Skeletal muscle cell (primary cell): ENCODE data around the gene SLC25A18.
A peak's percentile ranks its signal among the peaks of the same experiment; 100 is the strongest.

Source experiments
- DNase-seq: peaks from one replicate; pipeline ENCODE4 v3.0.0-alpha.2; 2010; ENCODE audit warnings: low read depth
- H3K4me3 ChIP-seq: 2 replicates; pipeline ENCODE4 v1.5.1; 2011; ENCODE audit warnings: low read depth, mild to moderate bottlenecking, control low read depth, low read length, moderate library complexity

SLC25A18 gene

DNA sequence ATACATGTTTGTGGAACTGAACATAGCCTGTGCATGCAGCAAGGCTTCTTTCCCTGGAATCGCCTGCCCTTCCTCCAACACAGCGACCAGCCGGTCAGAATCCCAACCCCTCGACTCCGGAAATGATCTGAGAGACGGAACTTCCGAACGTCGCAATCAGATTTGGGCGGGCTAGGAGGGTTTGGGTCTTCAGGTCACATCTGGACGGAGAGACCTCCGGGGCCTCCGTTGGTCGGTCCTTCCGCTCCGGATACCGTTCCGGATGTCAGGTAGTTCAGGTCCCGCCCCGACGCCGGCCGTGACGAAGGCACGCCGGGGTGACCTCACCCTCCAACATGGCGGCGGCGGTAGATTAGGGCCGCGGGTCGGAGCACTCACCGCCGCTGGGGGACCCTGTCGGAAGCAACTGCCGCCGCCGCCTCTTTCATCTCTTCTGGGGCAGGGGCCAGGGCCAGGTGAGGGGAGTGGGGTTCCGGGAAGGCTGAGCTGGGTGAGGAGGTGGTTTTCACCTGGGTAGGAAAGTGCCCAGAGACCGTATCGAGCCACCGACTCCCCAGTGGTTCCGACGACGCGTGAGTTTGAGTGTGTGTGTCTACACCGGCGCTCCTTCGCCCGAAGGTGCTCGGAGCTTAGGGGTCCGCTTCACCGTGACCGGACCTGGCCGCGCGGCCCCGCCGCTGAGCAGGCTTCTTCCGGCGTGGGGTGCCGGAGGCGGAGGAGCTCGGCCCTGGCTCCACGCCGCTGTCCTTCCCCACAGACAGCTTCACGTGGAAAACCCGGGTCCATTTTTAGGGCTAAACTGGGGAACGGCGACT is 75.3 kb downstream of the SLC25A18 start, which contains the start of gene BCL2L13:
Gene BCL2L13, plus strand, starts transcription at position 326 of the 815 bp plus-strand sequence. CDS start 16,955 bp downstream, outside the sequence.
- DNase-seq = peak; percentile 57
- H3K4me3 ChIP-seq = peak within 1 kb of the TSS; percentile 92

DNA sequence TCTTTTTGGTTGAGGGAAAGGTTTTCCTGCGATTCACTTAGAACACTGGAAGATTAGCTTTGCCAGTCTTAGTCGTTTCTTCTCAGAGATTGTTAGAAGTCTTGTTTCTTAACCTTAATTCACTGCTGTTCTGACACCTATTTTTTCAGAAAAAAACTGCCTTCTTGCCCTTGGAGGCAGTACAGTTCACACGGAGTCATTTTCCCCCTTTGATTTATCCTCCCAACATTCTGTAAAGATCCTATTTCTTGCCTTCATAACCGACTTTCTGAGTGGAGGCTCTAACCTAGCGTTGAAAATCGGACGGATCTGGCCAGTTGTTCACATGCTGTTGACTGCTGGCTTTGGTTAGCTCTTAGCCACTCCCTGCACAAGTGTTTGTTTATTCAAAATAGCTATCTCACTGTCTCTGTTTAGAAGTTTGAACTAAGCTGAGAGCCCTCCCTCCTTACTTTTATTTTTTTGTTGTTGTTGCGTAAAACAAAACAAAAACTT is 76.0 kb downstream of the SLC25A18 start:
- DNase-seq = no peak
- H3K4me3 ChIP-seq = peak overlapping the region; percentile 92
